HG03439 (cell line): Measurements from ENCODE around the gene SSU72.
A peak's percentile ranks its signal among the peaks of the same experiment; 100 is the strongest.

ENCODE experiments used
- ATAC-seq: cut with Tn5 transposase; IDR thresholded peaks from one replicate; pipeline ENCODE4 v1.9.1; 2021; ENCODE audit warnings: mild to moderate bottlenecking, moderate library complexity; ENCODE audit not compliant: unreplicated experiment

Gene SSU72

DNA sequence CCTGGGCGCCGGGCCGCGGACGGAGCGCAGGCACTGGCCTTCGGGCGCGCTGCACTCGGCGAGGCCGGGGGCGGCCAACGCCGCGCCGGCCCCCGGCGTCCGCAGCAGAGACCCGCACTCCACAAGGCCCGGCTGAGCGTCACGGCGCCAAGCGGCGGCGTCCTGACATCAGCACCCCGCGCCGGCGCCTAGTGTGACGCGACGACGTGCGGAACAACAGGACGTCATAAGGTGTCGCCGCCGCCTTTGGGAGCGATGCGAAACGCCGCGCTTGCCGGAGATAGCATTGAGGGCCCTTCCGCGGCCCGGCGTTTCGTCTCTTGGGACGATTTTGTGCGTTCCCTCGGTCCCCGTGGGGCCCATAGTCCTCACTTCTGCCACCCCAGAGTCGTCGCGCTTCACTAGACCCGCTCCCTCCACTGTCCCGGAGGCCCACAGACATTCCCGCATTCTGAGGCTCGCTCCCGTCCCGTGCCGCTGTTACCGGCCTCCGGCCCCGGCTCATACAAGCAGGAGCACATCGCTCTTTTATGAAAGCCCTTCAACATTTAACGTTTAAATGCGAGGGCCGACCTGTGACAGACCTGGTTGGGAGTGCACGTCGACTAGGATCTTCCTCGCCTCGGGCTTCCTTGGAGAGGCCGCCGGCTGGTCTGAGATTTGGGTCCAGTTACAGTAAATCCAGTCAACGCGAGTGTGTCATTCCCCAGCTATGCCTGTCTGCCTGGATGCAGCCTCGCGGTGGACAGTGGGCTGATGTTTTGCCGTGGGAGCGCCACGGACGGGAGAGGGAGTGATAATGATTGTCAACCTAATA is at the start of gene SSU72:
TSS of gene SSU72 (minus strand) at position 143 of the 817 bp plus-strand sequence. CDS start 306 bp downstream, outside the sequence.
- peak; percentile 82 for ATAC-seq

DNA sequence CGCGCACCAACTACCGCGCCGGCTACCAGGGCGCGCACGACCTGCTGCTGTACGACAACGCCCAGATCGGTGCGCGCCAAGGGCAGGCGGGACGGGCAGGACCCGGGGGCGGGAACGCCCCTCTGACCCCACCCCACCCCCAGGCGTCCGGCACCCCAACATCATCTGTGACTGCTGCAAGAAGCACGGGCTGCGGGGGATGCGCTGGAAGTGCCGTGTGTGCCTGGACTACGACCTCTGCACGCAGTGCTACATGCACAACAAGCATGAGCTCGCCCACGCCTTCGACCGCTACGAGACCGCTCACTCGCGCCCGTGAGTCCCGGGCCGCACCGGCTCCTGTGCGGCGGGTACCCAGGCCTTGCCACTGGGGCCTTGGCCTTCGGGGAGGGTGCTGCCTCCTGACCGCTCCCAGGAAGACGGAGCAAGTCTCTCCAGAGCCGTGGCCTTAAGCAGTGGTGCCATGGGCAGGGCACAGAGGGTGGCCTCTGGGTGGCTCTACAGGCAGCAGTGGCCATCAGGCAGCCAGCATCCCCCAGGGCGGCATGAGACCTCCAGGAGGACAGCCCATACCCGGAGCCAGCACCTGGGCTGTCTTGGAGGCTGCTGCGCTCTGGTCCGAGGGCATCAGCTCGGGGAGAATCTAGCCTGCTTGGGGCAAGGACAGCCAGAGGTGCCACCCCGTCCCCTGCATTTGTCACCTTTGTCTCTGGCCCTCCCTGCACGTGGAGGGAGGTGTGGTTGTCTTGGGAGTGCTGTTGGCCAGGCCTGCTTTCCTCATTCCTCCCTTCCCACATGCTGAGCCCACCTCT is 49.2 kb upstream of the SSU72 start:
- no peak for ATAC-seq

DNA sequence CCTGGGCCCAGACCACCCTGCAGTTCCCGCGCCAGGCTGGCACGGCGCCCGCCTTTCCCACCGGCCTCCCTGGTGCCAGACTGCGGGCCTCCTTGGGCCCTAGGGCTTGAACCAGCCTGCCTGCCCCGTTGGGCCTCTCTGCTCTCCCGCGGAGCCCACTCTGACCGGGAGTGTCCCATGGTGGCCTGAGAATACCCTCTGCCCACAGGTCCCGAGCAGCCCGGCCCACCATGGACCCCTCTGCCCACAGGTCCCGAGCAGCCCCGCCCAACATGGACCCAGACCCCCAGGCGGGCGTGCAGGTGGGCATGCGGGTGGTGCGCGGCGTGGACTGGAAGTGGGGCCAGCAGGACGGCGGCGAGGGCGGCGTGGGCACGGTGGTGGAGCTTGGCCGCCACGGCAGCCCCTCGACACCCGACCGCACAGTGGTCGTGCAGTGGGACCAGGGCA is 48.5 kb upstream of the SSU72 start:
- ATAC-seq: no peak

DNA sequence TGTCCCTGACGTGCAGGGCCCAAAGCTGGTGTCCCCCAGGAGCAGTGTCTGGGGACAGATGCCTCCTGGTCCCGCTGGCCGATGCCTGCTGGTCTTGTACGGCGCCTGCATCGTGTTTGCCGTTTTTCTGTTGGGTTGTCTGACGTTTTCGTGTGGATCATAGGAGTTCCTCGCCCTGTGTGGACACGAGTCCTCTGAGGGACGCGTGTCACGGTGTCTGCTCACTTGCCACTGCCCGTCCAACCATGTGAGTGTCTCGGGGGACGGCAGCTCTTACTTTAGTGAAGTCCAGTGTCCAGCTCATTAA is 48.1 kb upstream of the SSU72 start:
- no peak for ATAC-seq

DNA sequence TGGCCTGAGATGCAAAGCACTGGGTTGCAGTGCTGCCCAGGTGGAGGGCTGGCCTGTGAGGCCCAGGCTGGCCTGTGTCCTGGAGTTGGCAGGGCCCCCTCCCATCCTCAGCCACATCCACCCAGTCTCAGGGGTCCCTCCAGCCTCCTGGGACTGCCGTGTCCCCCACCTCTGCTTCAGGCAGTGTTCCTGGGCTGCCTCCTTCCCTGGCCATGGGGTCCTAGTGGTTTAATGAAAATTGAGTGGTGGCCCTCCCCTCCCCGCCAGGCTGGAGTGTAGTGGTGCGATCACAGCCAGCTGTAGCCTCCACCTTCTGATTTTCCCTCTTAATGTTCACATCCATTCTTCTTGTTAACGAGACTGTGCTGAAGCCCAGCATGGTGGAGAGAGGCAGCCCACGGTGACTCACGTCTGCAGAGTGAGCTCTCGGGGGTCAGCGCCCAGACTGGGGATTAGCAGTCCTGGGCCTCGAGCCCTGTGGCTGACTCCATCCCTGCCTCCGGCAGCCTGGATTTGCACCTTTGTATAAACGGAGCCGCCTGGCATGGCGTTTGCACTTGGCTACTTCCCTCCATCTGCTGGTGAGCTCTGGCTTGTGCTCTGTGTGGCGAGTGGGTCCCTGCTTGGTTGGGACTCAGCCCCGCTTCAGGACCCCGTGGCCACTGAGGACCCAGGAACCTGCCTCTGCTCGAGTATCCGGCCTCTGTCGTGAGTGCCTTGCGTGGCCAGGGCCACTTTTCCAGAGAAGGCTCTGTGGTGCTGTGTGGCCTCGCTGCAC is 47.5 kb upstream of the SSU72 start:
- no peak for ATAC-seq

DNA sequence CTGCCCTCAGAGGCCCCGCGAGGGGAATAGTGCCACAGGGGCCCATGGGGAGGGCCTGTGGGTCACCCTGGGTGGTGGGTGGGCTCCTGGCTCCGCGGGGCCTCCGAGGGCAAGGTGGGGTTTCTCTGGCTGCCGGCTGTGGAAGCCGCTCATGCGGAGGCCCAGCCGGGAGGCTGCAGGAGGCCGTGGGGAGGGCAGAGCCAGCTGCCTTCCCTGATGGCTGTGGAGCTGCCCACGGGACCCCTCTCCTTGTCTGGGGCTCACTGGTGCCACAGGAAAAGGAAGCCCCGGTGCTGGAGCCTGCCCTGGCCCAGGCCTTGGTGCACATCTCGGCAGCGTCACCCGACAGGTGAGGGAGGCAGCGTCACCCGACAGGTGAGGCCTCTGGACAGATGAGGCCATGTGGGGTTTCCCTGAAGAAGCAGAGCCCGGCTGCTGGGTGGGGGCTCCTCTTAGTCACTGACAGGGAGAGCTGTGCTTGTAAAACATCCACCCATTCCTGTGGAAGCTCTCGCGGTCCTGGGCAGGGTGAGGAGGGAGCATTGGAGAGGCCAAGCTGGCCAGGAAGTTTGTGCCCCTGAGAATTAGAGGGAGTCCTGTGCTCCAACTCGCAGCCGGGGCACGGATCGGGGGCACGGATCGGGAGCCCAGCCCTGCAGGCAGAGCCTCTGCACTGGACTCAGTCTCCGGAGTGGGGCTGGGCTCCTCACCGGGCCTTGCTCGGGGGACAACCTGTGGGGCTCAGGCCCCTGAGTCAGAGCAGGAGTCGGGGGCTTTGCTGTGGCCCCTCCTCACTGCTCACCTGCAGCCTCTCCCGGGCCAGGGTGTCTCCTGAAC is 46.7 kb upstream of the SSU72 start:
- no peak for ATAC-seq

DNA sequence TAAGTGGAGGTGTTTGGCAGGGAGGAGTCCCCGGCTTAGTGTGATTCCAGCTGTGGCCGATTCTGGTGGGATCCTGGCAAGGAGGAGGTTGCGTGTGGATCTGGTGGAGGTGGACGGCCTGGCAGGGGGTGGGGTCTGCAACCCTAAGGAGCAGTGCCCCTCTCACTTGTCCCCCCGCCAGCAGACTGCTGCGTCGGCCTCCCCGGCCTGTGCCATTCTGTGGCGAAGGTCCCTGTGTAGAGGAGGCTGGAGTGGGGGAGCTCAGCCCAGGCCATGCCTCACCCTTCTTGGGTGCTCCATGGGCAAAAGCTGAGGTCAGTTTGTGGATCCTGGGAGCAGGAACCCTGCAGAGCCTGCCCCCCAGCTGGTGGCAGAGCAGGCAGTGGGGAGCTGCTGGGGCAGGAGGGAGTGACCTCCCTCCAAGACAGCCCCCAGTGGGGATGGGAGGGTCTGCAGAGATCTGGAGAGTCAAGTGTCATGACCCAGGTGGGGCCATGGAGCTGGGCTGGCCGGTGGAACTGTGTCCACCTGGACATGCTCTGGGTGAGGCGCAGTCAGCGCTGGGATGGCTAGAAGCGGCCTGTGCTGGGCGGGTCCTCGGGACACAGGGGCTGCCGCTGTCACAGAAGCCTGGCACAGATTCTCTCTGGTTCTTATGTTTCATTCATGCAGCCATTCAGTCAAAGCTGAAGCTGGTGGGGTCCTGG is 45.9 kb upstream of the SSU72 start:
- no peak for ATAC-seq

DNA sequence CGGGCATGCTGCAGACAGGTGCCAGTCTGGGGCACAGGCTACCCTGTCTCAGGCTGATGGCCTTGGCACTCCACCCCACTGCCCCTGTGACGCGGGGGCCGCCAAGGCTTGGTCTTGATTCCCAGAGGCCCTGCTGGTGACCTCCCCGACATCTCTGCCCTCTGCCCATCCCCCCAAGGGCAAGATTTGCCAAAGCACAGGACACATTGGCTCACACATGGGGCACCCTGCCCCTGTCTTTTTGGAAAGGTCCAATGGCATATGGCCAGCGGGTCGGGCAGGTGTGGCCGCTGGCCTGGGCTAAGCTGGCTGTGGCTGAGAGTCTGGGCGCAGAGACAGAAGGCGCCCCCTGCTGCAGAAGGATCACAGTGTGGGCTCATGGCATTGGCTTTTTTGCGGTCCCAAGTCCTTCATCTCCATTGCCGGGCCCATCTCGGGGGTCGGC is 45.3 kb upstream of the SSU72 start:
- no peak for ATAC-seq

DNA sequence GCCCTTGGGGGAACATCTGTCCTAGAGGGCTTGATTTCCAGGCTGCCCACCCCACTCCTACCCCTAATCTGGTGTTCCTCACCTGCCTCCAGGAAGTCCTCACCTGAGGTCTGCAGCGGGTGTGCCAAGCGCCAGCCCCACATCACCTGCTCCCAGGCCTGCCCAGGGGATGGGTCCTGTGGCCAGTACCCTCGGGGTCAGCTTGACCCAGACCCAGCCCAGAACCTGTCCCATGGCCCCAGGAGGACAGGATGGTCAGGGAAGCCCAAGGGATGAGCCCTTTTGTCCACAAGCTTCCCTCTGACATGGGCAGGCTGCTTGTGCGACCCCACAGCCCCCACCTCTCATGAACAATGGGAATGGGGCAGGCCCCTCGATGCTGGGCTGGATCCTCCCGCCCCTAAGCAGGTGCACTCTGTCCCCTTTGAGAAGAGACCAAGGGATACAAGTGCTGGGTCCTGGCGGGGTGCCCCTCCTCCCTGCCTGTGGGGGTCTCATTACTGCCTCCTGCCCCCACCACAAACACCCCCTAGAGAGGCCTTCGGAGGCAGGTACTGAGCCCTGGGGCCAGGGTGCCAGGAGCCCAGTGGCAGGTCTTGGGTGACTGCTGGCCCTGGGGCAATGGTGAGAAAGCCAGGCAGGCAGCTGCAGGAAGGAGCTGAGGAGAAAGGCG is 43.9 kb upstream of the SSU72 start:
- ATAC-seq: no peak

DNA sequence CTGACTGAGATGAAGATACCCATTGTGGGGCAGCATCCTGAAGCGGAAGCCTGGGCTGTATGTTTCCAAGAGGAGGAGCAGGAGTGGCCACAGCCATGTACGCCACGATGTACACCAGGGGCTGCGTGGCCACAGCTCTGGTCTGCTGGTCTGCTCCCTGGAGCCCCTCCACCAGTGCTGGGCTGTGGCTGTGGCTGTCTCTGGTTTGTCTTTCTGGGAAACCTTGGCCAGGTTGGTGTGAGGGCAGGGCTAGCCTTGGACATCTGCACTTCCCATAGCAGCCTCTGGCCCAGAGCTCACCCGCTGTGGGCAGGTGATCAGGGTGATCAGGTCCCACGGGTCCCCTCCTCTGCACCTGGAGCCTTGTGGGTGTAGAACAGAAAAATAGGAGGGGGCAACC is 43.3 kb upstream of the SSU72 start:
- ATAC-seq: no peak

DNA sequence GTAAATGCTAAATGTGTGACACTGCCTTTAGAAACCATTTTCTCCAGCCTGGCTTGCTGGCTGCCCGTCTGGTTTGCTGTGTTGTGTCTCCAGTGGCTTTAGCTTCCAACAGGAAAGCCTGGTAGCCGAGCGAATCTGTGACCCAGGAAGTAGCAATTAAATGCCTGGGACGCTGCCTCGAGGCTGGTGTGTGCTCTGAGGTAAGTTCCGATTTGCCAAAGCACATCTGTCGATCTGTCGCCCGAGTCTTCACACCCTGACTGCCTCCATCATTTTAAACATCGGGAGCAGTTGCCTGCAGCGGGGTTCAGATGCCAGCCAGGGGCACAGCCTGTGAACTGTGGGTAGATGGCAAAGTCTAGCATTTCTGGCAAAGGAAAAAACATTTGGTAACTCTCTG is 42.9 kb upstream of the SSU72 start:
- no peak for ATAC-seq

DNA sequence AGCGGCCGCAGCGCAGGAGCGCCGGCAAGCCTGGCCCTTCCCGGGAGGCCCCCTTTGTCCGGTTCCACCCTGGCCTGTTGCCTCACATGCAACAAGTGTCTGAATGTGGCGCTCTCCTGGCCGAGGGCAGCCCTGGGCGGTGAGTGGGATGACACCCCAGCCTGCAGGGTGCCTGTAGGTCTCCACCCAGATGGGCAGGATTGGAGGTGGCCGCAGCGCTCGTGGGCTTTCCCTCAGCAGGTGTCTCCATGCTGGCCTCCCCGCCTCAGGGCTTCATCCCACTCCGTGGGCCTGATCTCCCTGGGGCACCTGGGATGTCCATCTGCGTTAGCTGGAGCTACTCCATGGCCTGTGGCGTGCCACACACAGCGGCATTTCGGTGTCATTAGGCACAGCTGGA is 42.2 kb upstream of the SSU72 start:
- no peak for ATAC-seq

DNA sequence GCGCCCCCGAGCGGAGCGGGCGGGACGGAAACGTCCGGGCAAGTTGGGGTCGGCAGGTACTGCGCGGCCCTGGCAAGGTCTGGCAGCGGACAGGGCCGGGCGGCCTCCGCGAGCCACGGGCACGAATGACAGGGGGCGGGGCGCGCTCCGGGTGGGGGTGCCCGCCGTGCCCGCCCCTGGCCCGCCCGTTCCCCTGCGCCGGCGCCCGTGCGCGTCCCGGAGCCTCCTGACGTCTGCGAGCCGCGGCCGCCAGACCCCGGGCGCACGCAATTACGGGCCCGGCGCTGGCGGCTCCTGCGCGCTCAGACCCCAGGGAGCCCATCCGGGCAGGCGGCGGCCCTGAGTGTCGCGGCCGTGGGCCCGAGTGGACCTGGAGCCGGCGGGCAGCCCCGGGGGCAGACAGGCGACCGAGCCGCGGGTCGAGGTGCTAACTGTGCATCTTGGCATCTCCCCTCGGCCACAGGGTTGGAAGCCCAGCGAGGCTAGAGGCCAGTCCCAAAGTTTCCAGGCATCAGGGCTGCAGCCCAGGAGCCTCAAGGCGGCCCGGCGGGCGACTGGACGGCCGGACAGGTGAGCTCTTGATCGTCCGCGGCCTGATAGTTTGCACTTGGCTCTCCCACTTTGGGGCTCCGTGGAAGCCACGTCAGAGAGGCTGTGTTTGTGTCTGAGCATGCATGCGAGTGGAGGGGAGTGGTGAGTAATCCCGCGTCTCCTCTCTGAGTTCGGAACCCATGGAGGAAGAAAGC is 41.6 kb upstream of the SSU72 start:
- peak; percentile 16 for ATAC-seq

DNA sequence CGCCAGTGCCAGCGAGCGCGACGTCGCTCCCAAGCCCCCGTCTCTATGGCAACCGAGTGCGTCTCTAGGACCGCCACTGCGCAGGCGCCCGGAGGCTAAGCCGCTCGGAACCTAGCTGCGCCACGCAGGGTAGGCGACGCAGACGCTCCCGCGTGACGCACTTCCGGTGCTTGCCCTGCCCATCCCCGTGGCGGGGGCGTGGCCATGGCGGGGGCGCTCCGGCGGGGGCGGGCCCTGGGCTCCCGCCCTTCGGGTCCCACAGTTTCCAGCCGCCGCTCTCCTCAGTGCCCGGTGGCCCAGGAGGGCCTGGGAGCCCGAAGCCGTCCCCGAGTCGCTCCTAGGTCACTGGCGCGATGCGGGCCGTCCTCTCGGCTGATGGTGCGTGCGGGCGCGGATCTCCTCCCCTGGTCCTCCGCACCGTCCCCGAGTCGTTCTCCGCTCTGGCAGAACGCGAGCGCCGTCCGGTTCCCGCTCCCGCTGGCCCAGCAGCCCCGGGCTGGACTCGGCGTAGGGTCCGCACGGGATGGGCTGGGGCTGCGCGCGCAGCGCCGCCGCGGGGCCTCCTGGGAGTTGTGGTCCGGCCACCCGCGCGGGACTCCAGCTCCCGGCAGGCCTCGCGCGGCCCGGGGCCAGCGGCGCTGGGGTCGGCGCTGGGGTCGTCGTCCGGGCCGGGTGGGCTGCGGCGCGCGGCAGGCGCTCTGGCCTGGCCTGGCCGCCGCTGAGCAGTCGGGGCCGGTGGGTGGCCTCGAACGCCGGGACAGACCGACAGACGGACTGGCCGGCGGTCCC is 40.8 kb upstream of the SSU72 start, which contains the start of gene MIB2:
TSS of gene MIB2 (plus strand) at position 245 of the 789 bp plus-strand sequence. CDS start 7,953 bp downstream, outside the sequence.
- ATAC-seq: peak; percentile 79

DNA sequence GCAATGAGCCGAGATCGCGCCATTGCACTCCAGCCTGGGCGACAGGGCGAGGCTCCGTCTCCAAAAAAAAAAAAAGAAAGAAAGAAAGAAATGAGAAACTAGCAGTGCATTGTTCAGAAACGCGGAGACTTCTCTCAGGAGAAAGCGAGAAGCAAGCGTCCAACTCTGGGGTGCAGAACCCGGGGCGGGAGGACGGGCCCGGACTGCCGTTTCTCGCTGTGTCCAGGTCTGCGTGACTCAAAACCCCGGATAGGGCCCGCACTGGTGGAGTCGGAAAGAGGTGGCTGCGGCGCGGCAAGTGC is 40.2 kb upstream of the SSU72 start:
- ATAC-seq: no peak

DNA sequence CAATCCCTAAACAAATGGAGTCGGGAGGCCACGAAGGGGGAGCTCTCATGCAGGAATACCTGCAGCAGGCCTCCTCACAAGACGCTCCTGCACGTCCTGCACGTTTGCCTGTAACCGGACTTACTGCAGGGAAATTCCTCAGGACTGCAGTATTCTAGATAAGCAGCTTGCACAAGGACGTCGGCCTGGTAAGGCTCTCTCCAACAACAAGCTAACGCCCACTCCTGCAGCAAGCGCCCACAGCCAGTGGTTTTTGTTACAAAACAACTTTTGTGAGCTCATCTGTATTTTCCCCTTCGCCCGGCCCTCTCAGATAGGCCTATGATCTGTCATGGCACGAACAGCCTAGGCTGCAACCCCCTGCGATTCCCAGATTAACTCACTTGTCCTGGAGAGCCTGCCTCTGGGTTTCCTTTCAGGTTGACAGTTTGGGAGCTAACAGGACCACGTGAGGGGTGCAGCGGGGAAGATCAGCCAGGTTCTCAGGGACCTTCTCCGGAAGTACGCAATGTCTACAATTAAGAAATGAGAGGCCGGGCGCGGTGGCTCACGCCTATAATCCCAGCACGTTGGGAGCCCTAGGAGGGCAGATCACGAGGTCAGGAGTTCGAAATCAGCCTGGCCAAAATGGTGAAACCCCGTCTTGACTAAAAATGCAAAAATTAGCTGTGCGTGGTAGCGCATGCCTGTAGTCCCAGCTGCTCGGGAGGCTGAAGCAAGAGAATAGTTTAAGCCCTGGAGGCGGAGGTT is 39.7 kb upstream of the SSU72 start:
- no peak for ATAC-seq

DNA sequence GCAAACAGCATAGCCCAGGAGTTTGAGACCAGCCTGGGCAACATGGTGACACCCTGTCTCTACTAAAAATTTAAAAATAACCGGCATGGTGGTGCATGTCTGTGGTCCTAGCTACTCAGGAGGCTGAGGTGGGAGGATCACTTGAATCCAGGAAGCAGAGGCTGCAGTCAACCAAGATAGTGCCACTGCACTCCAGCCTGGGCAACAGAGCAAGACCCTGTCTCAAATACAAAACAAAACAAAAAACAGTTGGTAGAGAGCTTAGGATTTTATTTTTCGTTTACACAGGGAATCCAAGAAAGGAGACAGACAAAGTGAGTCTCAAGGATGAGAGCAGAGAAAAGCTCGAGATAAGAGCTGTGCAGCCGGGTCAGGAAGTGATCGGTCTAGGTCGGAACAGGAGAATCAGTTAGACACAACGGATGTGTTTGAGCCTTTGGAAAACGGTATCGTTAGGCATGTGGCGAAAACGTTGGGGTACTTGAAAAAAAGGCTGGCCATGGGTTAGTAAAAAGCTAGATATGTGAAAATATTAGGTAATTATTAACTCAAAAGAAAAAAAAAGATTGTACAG is 38.9 kb upstream of the SSU72 start:
- no peak for ATAC-seq
